Endothelial cell of umbilical vein (primary cell): Measurements from ENCODE around the gene BRCA1. TPM values are rescaled to one million over a fixed set of nuclear protein-coding genes. Genes with fewer than 3 reads are reported as not detected.

Experiments used
- BruUV-seq: library from RNA; stranded (reverse); fragments of 400-500 nt; replicated peaks from 2 replicates; lab custom pipeline; 2021; lab: Mats Ljungman, UMichigan
- CTCF ChIA-PET: fragments of 300-600, 350-600 bp; sonication (Branson Sonifier 250); formaldehyde crosslinking; loops from one replicate; lab custom pipeline; 2021; ENCODE audit warnings: antibody characterized with exemption, inconsistent platforms; lab: Charles Lee
- POLR2A ChIA-PET: fragments of 300-600, 350-600 bp; sonication (Branson Sonifier 250); formaldehyde crosslinking; loops from one replicate; lab custom pipeline; 2021; ENCODE audit warnings: antibody characterized with exemption, inconsistent platforms; lab: Charles Lee
- DNase-seq: peaks from one replicate; pipeline ENCODE4 v3.0.0-alpha.2; 2011; ENCODE audit warnings: low read depth, low spot score
- FAIRE-seq: peaks from 2 replicates; lab custom pipeline; 2011; peaks lifted over from hg19 to GRCh38; lab: Jason Lieb, UNC
- H2AFZ ChIP-seq: 2 replicates; pipeline ENCODE4 v1.6.0; 2012; ENCODE audit warnings: low read depth, low read length, control low read depth, inconsistent platforms
- H3K27ac ChIP-seq: 2 replicates; pipeline ENCODE4 v1.5.1; 2011; ENCODE audit warnings: low read depth, mild to moderate bottlenecking, control low read depth, low read length, moderate library complexity; ENCODE audit not compliant: insufficient read depth
- H3K27me3 ChIP-seq, 2 experiments: 2 replicates each; pipeline versions ENCODE4 v1.6.0 to v1.6.1; 2011; ENCODE audit warnings: low read length in 2 of 2, mixed read lengths in 1 of 2; ENCODE audit not compliant: control insufficient read depth in 2 of 2, insufficient read depth in 2 of 2
- H3K36me3 ChIP-seq, 2 experiments: 2 replicates in 1 of 2; 3 replicates in 1 of 2; pipeline ENCODE4 v1.5.1; 2011; ENCODE audit warnings: low read length in 2 of 2, mild to moderate bottlenecking in 1 of 2, moderate library complexity in 1 of 2; ENCODE audit not compliant: control insufficient read depth in 2 of 2, insufficient read depth in 2 of 2; ENCODE audit errors: extremely low read depth in 1 of 2
- H3K4me1 ChIP-seq: 3 replicates; pipeline ENCODE4 v1.5.1; 2011; ENCODE audit warnings: mild to moderate bottlenecking, low read length; ENCODE audit not compliant: control insufficient read depth, insufficient read depth; ENCODE audit errors: extremely low read depth
- H3K4me2 ChIP-seq: 2 replicates; pipeline ENCODE4 v1.6.1; 2011; ENCODE audit warnings: low read length, control low read depth, mixed read lengths; ENCODE audit not compliant: insufficient read depth
- H3K4me3 ChIP-seq, 3 experiments: fragments of 200-600 bp in 1 of 3; sonication (generic), shearing (Covaris generic) in 1 of 3; replicated peaks in 1 of 3; 2 replicates each; pipeline ENCODE4 v1.5.1; 2011 to 2016; ENCODE audit warnings: control low read depth in 3 of 3, low read length in 3 of 3, mild to moderate bottlenecking in 2 of 3, inconsistent platforms in 1 of 3, low read depth in 1 of 3, moderate library complexity in 1 of 3; ENCODE audit not compliant: insufficient read depth in 1 of 3
- H3K79me2 ChIP-seq: 2 replicates; pipeline ENCODE4 v1.6.0; 2012; ENCODE audit warnings: low read length, inconsistent platforms; ENCODE audit not compliant: control insufficient read depth, insufficient read depth
- H3K9ac ChIP-seq: replicated peaks from 2 replicates; pipeline ENCODE3; 2011; ENCODE audit warnings: low read length, control low read depth; ENCODE audit not compliant: insufficient read depth; ENCODE audit errors: extremely low read depth
- H3K9me1 ChIP-seq: replicated peaks from 3 replicates; pipeline ENCODE4 v1.6.0; 2011; ENCODE audit warnings: mild to moderate bottlenecking, low read length; ENCODE audit not compliant: control insufficient read depth, insufficient read depth; ENCODE audit errors: extremely low read depth
- H3K9me3 ChIP-seq: replicated peaks from 2 replicates; pipeline ENCODE4 v1.5.1; 2012; ENCODE audit warnings: low read length, inconsistent platforms; ENCODE audit not compliant: control insufficient read depth, insufficient read depth
- H4K20me1 ChIP-seq: replicated peaks from 2 replicates; pipeline ENCODE3; 2011; ENCODE audit warnings: mild to moderate bottlenecking, low read length; ENCODE audit not compliant: control insufficient read depth, insufficient read depth; ENCODE audit errors: extremely low read depth
- CTCF ChIP-seq, 2 donors: IDR thresholded peaks; 1 replicate in 1 of 2; 2 replicates in 1 of 2; pipeline ENCODE4 v1.5.1; 2011; ENCODE audit warnings: low read length in 2 of 2, mild to moderate bottlenecking in 2 of 2, moderate library complexity in 2 of 2, control low read depth in 1 of 2, inconsistent platforms in 1 of 2, low read depth in 1 of 2; ENCODE audit not compliant: insufficient read depth in 1 of 2; ENCODE audit errors: extremely low read depth in 1 of 2
- EZH2 ChIP-seq: IDR thresholded peaks from 2 replicates; pipeline ENCODE4 v1.6.1; 2012; ENCODE audit warnings: borderline replicate concordance, low read depth, mild to moderate bottlenecking, moderate library complexity, low read length, inconsistent platforms; ENCODE audit not compliant: severe bottlenecking
- FOS ChIP-seq: IDR thresholded peaks from 2 replicates; pipeline ENCODE4 v1.6.1; 2011; ENCODE audit warnings: mild to moderate bottlenecking, low read length, moderate library complexity, borderline replicate concordance; ENCODE audit not compliant: insufficient read depth
- GATA2 ChIP-seq: IDR thresholded peaks from 2 replicates; pipeline ENCODE4 v1.7.0; 2011; ENCODE audit warnings: low read depth, mild to moderate bottlenecking, moderate library complexity, mixed read lengths, low read length; ENCODE audit not compliant: insufficient read length, insufficient read depth
- JUN ChIP-seq: IDR thresholded peaks from 2 replicates; pipeline ENCODE4 v1.6.1; 2011; ENCODE audit warnings: borderline replicate concordance, low read depth; ENCODE audit not compliant: insufficient read length, insufficient read depth
- MAX ChIP-seq: IDR thresholded peaks from 2 replicates; pipeline ENCODE4 v1.6.1; 2011; ENCODE audit not compliant: insufficient read depth, insufficient read length
- MYC ChIP-seq: IDR thresholded peaks from one replicate; pipeline ENCODE4 v1.6.1; 2011; ENCODE audit warnings: mild to moderate bottlenecking, low read depth, low read length
- POLR2A ChIP-seq: IDR thresholded peaks from 2 replicates; pipeline ENCODE4 v1.6.1; 2012; ENCODE audit warnings: low read depth, mild to moderate bottlenecking, control low read depth, low read length
- POLR2AphosphoS5 ChIP-seq: IDR thresholded peaks from 2 replicates; pipeline ENCODE4 v1.6.1; 2012; ENCODE audit warnings: low read depth, mild to moderate bottlenecking, control low read depth, low read length, moderate library complexity; ENCODE audit not compliant: insufficient read depth
- dilution Hi-C: fragments of 300-500 bp; cut with MboI; formaldehyde crosslinking; loops from one replicate; pipeline ENCODE4 v1.15.0; 2019; ENCODE audit warnings: low sequenced_read_pairs; ENCODE audit not compliant: extremely low pct_ligation_motif_present
- intact Hi-C: fragments of 100-400 bp; cut with micrococcal nuclease; formaldehyde crosslinking; loops from one replicate; pipeline ENCODE4 v1.10.0; 2022
- polyA plus RNA-seq, 4 experiments: library from polyadenylated mRNA; depleted of rRNA in 3 of 4; stranded (reverse) in 3 of 4; unstranded in 1 of 4; fragments of >200 nt; gene quantifications; 2 replicates each; pipeline versions ENCODE4 v1.2.1 to v1.2.3, GENCODE V29; 2011 to 2012; ENCODE audit warnings: missing spikeins in 1 of 4
- total RNA-seq: library from RNA; stranded (reverse); gene quantifications from 2 replicates; pipeline ENCODE4 v1.2.3, GENCODE V29; 2021

The BRCA1 gene
- total and polyA plus RNA-seq, 2 donors (not counting 3 experiments of a cell fraction or from before 2014, with no cell fraction given) = 14.3 to 29.0 TPM

GRCh38 chr17:43132117-43132516, 7.0 kb upstream of the BRCA1 start:
- DNase-seq = no peak
- ChIA-PET POLR2A (no interaction called here), CTCF (interaction anchor here (0.7 kb wide), 1 partner anchor 10 kb away, joined by 3 read pairs; no protein-coding TSS in a partner anchor)
- no peak overlapping the region for H2AFZ ChIP-seq
- H4K20me1 ChIP-seq = no peaks in the 10 kb centered on the region
- H3K79me2 ChIP-seq = no peaks in the 10 kb centered on the region
- dilution Hi-C loops (no loop called here), intact Hi-C loops (no loop called here)
- H3K4me2 ChIP-seq = no peak overlapping the region
- H3K36me3 ChIP-seq = peaks cover 0 to 4% of the 10 kb centered on the region in 2 experiments
- H3K27me3 ChIP-seq = no peaks in the 10 kb centered on the region
- BruUV-seq = no TSS peak
- no peak for FAIRE-seq
- TF ChIP-seq EZH2 = no peak
- no peak for TF ChIP-seq POLR2A
- TF ChIP-seq MYC = no peak
- no peak for TF ChIP-seq MAX
- no peak for TF ChIP-seq GATA2
- TF ChIP-seq JUN = no peak
- no peak for TF ChIP-seq FOS
- TF ChIP-seq POLR2AphosphoS5 = no peak
- TF ChIP-seq CTCF (IDR thresholded peaks at IDR 0.05; ENCODE audit: extremely low read depth in 1 of 2, insufficient read depth in 1 of 2, low read depth in 1 of 2, low read length in 2 of 2) = no peak
- no peak overlapping the region for H3K27ac ChIP-seq
- H3K9me1 ChIP-seq = no peaks in the 10 kb centered on the region
- peaks cover 9% of the 10 kb centered on the region for H3K4me1 ChIP-seq
- H3K9me3 ChIP-seq = no peaks in the 10 kb centered on the region
- H3K9ac ChIP-seq = no peak overlapping the region
- no peak overlapping the region for H3K4me3 ChIP-seq
